GM23248 (cell line): ENCODE measurements around the gene ZNF514.

ENCODE experiments used
- EZH2 ChIP-seq: fragments of 200-600 bp; sonication (generic); IDR thresholded peaks from 2 replicates; pipeline ENCODE4 v1.6.1; 2018; ENCODE audit warnings: antibody characterized with exemption, mild to moderate bottlenecking; ENCODE audit not compliant: insufficient read depth, poor library complexity, severe bottlenecking
- EZH2phosphoT487 ChIP-seq: fragments of 200-600 bp; sonication (generic); IDR thresholded peaks from 2 replicates; pipeline ENCODE4 v1.6.1; 2018; ENCODE audit warnings: antibody characterized with exemption, moderate library complexity, mild to moderate bottlenecking, low read depth; ENCODE audit not compliant: insufficient read depth

DNA sequence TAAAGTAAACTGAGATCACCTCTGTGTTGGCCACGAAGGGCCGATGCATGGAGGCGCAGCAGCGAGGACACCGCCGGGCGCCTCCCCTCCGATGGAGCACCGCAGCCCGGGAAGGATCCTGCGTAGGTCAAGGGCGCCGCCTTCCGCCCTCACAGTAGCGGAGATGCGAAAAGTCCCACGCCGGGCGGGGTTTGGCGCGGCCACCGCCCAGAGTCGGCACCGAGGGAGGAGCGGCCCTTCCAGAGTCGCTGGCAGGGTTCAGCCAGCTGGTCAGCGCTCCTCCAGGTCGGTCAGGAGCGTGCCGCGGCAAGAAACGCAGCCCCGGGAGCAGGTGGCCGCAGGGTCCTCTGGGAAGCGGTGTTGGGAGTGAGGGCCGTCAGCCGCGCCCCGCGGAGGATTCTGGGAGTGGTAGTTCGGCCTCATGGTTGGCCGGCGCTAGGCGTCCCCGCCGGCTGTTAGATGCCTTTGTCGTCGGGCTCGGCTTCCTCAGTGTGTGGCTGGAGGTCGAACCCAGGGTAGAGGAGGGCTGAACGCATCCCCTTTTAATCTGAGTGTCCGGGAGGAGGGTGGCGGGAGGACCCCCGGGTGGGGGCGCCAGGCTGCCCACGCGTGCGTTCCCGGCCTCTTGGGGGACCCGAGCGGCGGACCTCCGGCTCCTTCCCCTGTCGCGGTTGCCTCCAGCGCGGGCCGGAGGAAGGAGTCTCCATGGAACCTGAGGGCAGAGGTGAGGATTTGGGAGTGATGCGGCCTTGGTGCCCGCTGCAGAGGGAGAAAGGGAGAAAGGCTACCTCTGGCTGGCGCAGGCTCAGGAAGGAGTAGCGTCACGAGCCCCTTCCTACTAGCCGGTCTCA, 47.7 kb upstream of the ZNF514 start, which contains the start of gene ZNF892:
- TF ChIP-seq EZH2 (no peak), EZH2phosphoT487 (no peak)
